ENCODE data around the gene SLC35A2. TPM values are rescaled to one million over a fixed set of nuclear protein-coding genes. Genes with fewer than 3 reads are reported as not detected.

The SLC35A2 gene
- total RNA-seq: 15.5 and 17.4 TPM in 2 replicates

GRCh38 chrX:48911412-48912182 lies at the start of gene SLC35A2:
Gene SLC35A2, minus strand, starts transcription at chrX:48911646. Its CDS starts 10 bp downstream, at chrX:48911636.

DNA sequence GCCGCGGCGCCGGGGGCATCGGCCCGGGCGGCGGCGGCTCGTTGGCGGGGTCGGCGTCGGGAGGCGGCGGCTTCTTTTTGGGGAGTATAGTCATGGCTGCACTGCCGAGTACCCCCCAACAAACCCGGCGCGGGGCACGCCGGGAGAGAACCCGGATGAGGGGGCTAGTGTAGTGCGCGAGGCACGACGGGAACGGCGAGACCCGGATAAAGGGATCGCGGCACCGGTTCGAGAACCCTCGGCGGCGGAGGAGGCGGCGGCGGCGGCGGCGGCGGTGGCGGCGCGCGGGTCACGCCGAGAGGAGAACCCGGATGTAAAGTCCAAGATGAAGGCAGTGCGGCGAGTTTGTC lies 46.0 kb upstream of the SLC35A2 start, which contains the start of gene OTUD5:
Gene OTUD5, minus strand, starts transcription at position 131 of the 350 bp plus-strand sequence. Its CDS starts 37 bp downstream, at position 94.

GRCh38 chrX:48918643-48919340 lies 7.3 kb upstream of the SLC35A2 start, which contains the start of gene PIM2:
Gene PIM2, minus strand, starts transcription at chrX:48919024. Its CDS starts 190 bp downstream, at chrX:48918834.

DNA sequence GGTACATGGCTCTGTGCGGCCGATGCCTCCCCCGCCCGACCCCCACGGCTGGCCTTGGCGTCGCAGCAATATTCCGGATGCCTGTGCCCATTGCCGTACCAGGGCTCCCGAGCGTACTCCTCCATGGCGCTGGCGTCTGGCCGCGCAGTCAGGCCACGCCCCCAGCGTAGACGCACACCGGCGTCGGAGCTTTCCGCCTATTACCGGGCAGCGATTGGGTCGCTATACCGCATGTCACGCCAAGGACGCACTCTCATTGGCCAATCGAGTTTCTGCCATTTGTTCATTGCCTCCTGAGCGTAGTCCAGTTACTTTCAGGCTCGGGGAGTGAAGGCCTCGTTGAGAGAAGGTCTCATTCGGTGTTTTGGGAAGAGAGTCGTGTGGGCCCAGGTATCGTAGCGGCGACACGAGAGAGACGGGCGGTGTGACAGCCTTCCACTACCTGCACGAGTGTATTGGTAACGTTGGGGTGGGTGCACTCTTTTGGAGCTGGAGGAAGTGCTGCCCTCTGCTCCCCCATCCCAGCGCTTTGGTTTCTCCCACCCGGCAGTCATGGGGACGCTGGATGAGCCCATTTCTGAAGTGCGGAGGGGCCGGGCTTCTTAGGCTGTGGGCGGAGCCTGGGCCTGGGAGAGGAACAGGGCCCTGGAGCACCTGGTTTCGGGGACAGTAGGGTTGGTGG lies 13.7 kb downstream of the SLC35A2 start, which contains the start of the genes PQBP1 and TIMM17B:
Gene PQBP1, plus strand, starts transcription at position 306 of the 682 bp plus-strand sequence. CDS start 580 bp downstream, outside the sequence.
Gene TIMM17B, minus strand, starts transcription at position 144 of the 682 bp plus-strand sequence. Its CDS starts 19 bp downstream, at position 125.

Small RNA genes lying within 50 kb of the gene (small RNA-seq; reads per million reads assigned to genes)
- 0.11 reads per million for gene RNU6-722P

Other genes with a start within 250 kb of the SLC35A2 start
- 0.11 and 0.13 TPM in 2 replicates for gene WAS, start 227.8 kb downstream of the SLC35A2 start, total RNA-seq
- gene SUV39H1, start 214.9 kb downstream of the SLC35A2 start, total RNA-seq: 2.6 and 3.5 TPM in 2 replicates
- not detected in 2 replicates for gene GLOD5, start 149.9 kb downstream of the SLC35A2 start, total RNA-seq
- not detected in 2 replicates for gene GATA1, start 125.1 kb downstream of the SLC35A2 start, total RNA-seq
- gene HDAC6, start 109.6 kb downstream of the SLC35A2 start, total RNA-seq: 24.8 and 27.5 TPM in 2 replicates
- gene ERAS, start 85.1 kb downstream of the SLC35A2 start, total RNA-seq: not detected in 2 replicates
- gene PCSK1N, start 76.0 kb downstream of the SLC35A2 start, total RNA-seq: 0.13 and 0.32 TPM in 2 replicates
- 11.9 and 13.6 TPM in 2 replicates for gene TIMM17B, start 13.9 kb downstream of the SLC35A2 start, total RNA-seq
- gene PQBP1, start 13.7 kb downstream of the SLC35A2 start, total RNA-seq: 28.2 and 30.1 TPM in 2 replicates
- 4.6 and 6.5 TPM in 2 replicates for gene PIM2, start 7.4 kb upstream of the SLC35A2 start, total RNA-seq
- gene OTUD5, start 46.0 kb upstream of the SLC35A2 start, total RNA-seq: 27.3 and 27.7 TPM in 2 replicates
- 0.39 and 0.43 TPM in 2 replicates for gene KCND1, start 60.2 kb upstream of the SLC35A2 start, total RNA-seq
- 10.8 and 11.7 TPM in 2 replicates for gene GRIPAP1, start 90.6 kb upstream of the SLC35A2 start, total RNA-seq
- gene TFE3, start 131.7 kb upstream of the SLC35A2 start, total RNA-seq: 35.4 and 37.4 TPM in 2 replicates
- 0.91 and 1.5 TPM in 2 replicates for gene CCDC120, start 147.4 kb upstream of the SLC35A2 start, total RNA-seq
- gene PRAF2, start 162.4 kb upstream of the SLC35A2 start, total RNA-seq: 11.7 and 14.0 TPM in 2 replicates
- 49.0 and 55.9 TPM in 2 replicates for gene WDR45, start 168.2 kb upstream of the SLC35A2 start, total RNA-seq
- gene GPKOW, start 212.1 kb upstream of the SLC35A2 start, total RNA-seq: 14.3 and 15.7 TPM in 2 replicates